SJSA1 (cell line): ENCODE data around the gene TBC1D10B. TPM values are rescaled to one million over a fixed set of nuclear protein-coding genes. Genes with fewer than 3 reads are reported as not detected.
A peak's percentile ranks its signal among the peaks of the same experiment; 100 is the strongest.

Source experiments
- DNase-seq, 2 experiments: peaks; one replicate each; pipeline ENCODE4 v3.0.0-alpha.2; 2015 to 2020; ENCODE audit warnings: low spot score in 2 of 2, low read depth in 1 of 2
- H3K27ac ChIP-seq: fragments of 250-450 bp; sonication (Bioruptor Pico); 2 replicates; pipeline ENCODE4 v1.5.1; 2020; ENCODE audit warnings: mild to moderate bottlenecking, moderate library complexity
- H3K27me3 ChIP-seq: fragments of 250-450 bp; sonication (Bioruptor Pico); replicated peaks from 2 replicates; pipeline ENCODE4 v1.5.1; 2020; ENCODE audit warnings: mild to moderate bottlenecking, moderate library complexity
- H3K36me3 ChIP-seq: fragments of 250-450 bp; sonication (Bioruptor Pico); 2 replicates; pipeline ENCODE4 v1.5.1; 2020; ENCODE audit warnings: mild to moderate bottlenecking
- H3K4me1 ChIP-seq: fragments of 250-450 bp; sonication (Bioruptor Pico); replicated peaks from 2 replicates; pipeline ENCODE4 v1.6.1; 2021; ENCODE audit warnings: mild to moderate bottlenecking
- H3K4me3 ChIP-seq: fragments of 250-450 bp; sonication (Bioruptor Pico); 2 replicates; pipeline ENCODE4 v1.5.1; 2020; ENCODE audit warnings: mild to moderate bottlenecking
- H3K9me3 ChIP-seq: fragments of 250-450 bp; sonication (Bioruptor Pico); replicated peaks from 2 replicates; pipeline ENCODE4 v1.5.1; 2020; ENCODE audit warnings: mild to moderate bottlenecking
- total RNA-seq: library from RNA; depleted of rRNA; stranded (reverse); fragments of >200 nt; shearing (Covaris generic); gene quantifications from 2 replicates; pipeline ENCODE4 v1.2.3, GENCODE V29; 2014

Gene TBC1D10B
- total RNA-seq, 1 experiment from 2014 or later = 42.5 TPM

- Histone ChIP-seq H3K4me1 (peaks cover 22% of the 10 kb centered on the region), H3K4me3 (no peak overlapping the region), H3K27me3 (no peaks in the 10 kb centered on the region), H3K9me3 (no peaks in the 10 kb centered on the region), H3K36me3 (peaks cover 83% of the 10 kb centered on the region), H3K27ac (no peak overlapping the region)
- DNase-seq = no peak
Observed at GRCh38 chr16:30358990-30359870, 11.1 kb downstream of the TBC1D10B start.

- H3K27me3 ChIP-seq = no peaks in the 10 kb centered on the region
- DNase-seq = no peak
- H3K4me1 ChIP-seq = peaks cover 28% of the 10 kb centered on the region
- H3K9me3 ChIP-seq = no peaks in the 10 kb centered on the region
- H3K27ac ChIP-seq = no peak overlapping the region
- H3K4me3 ChIP-seq = no peak overlapping the region
- peaks cover 86% of the 10 kb centered on the region for H3K36me3 ChIP-seq
Observed at GRCh38 chr16:30358577-30358936, 11.7 kb downstream of the TBC1D10B start.

GRCh38 chr16:30357715-30358576 lies 12.3 kb downstream of the TBC1D10B start:
- no peak for DNase-seq
- Histone ChIP-seq H3K27ac (no peak overlapping the region), H3K27me3 (no peaks in the 10 kb centered on the region), H3K4me1 (peaks cover 28% of the 10 kb centered on the region), H3K4me3 (no peak overlapping the region), H3K9me3 (no peaks in the 10 kb centered on the region), H3K36me3 (peaks cover 86% of the 10 kb centered on the region)

GRCh38 chr16:30357085-30357714 lies 13.1 kb downstream of the TBC1D10B start:
- Histone ChIP-seq H3K4me1 (peaks cover 32% of the 10 kb centered on the region), H3K9me3 (no peaks in the 10 kb centered on the region), H3K27ac (no peak overlapping the region), H3K36me3 (peaks cover 86% of the 10 kb centered on the region), H3K4me3 (no peak overlapping the region), H3K27me3 (no peaks in the 10 kb centered on the region)
- no peak for DNase-seq

GRCh38 chr16:30356401-30357084 lies 13.8 kb downstream of the TBC1D10B start:
- no peaks in the 10 kb centered on the region for H3K9me3 ChIP-seq
- peaks cover 88% of the 10 kb centered on the region for H3K36me3 ChIP-seq
- no peaks in the 10 kb centered on the region for H3K27me3 ChIP-seq
- peaks cover 36% of the 10 kb centered on the region for H3K4me1 ChIP-seq
- DNase-seq = no peak
- H3K4me3 ChIP-seq = no peak overlapping the region
- no peak overlapping the region for H3K27ac ChIP-seq

- Histone ChIP-seq H3K4me1 (peaks cover 36% of the 10 kb centered on the region), H3K27me3 (no peaks in the 10 kb centered on the region), H3K9me3 (no peaks in the 10 kb centered on the region), H3K36me3 (peaks cover 90% of the 10 kb centered on the region), H3K4me3 (peak overlapping the region; percentile 88), H3K27ac (peak overlapping the region; percentile 99)
- no peak for DNase-seq
Observed at GRCh38 chr16:30355954-30356308, 14.4 kb downstream of the TBC1D10B start.

- H3K4me1 ChIP-seq = peaks cover 36% of the 10 kb centered on the region
- peak within 1 kb of the TSS; percentile 88 for H3K4me3 ChIP-seq
- peaks cover 90% of the 10 kb centered on the region for H3K36me3 ChIP-seq
- H3K27me3 ChIP-seq = no peaks in the 10 kb centered on the region
- peak within 1 kb of the TSS; percentile 99 for H3K27ac ChIP-seq
- DNase-seq = peak; percentile 99
- no peaks in the 10 kb centered on the region for H3K9me3 ChIP-seq
Observed at GRCh38 chr16:30355144-30355953, 14.9 kb downstream of the TBC1D10B start, which contains the start of gene CD2BP2. Gene CD2BP2 (minus strand): TSS chr16:30355308. CDS start chr16:30354681, 627 bp downstream.

GRCh38 chr16:30354423-30355143 lies 15.7 kb downstream of the TBC1D10B start:
- Histone ChIP-seq H3K36me3 (peaks cover 84% of the 10 kb centered on the region), H3K4me1 (peaks cover 36% of the 10 kb centered on the region), H3K27ac (peak overlapping the region; percentile 99), H3K27me3 (no peaks in the 10 kb centered on the region), H3K9me3 (no peaks in the 10 kb centered on the region), H3K4me3 (peak overlapping the region; percentile 88)
- no peak for DNase-seq

GRCh38 chr16:30353438-30354129 lies 16.7 kb downstream of the TBC1D10B start:
- Histone ChIP-seq H3K36me3 (peaks cover 74% of the 10 kb centered on the region), H3K4me3 (peak overlapping the region; percentile 88), H3K27me3 (no peaks in the 10 kb centered on the region), H3K27ac (no peak overlapping the region), H3K4me1 (peaks cover 36% of the 10 kb centered on the region), H3K9me3 (no peaks in the 10 kb centered on the region)
- DNase-seq = no peak

GRCh38 chr16:30352488-30353401 lies 17.5 kb downstream of the TBC1D10B start:
- no peaks in the 10 kb centered on the region for H3K27me3 ChIP-seq
- peaks cover 66% of the 10 kb centered on the region for H3K36me3 ChIP-seq
- DNase-seq = no peak
- no peak overlapping the region for H3K27ac ChIP-seq
- H3K4me1 ChIP-seq = peaks cover 36% of the 10 kb centered on the region
- H3K4me3 ChIP-seq = no peak overlapping the region
- H3K9me3 ChIP-seq = no peaks in the 10 kb centered on the region
